K562 (cell line): ENCODE results near the gene TNFRSF6B. TPM values are rescaled to one million over a fixed set of nuclear protein-coding genes. Genes with fewer than 3 reads are reported as not detected.

Experiments used
- BACH1 ChIP-seq: fragments of 200-800 bp; sonication (Bioruptor generic); IDR thresholded peaks from 2 replicates; pipeline ENCODE4 v1.6.1; 2016; ENCODE audit warnings: missing genetic modification characterization, missing compliant biosample characterization
- POLR3G ChIP-seq: IDR thresholded peaks from 2 replicates; pipeline ENCODE4 v1.6.1; 2011; ENCODE audit not compliant: insufficient read length, insufficient replicate concordance; ENCODE audit errors: extremely low read depth
- TAF1 ChIP-seq: IDR thresholded peaks from 2 replicates; pipeline ENCODE4 v1.6.1; 2011; ENCODE audit warnings: mild to moderate bottlenecking, low read length, moderate library complexity; ENCODE audit not compliant: insufficient read depth, control insufficient read depth, severe bottlenecking; ENCODE audit errors: extremely low read depth
- TCFL5 ChIP-seq: fragments of 250-450 bp; sonication (Bioruptor Pico); conservative IDR thresholded peaks from 2 replicates; pipeline ENCODE4 v1.6.1; 2021; ENCODE audit warnings: mild to moderate bottlenecking, moderate library complexity, matching md5 sums
- TEAD4 ChIP-seq, 2 experiments: sonication (generic) in 1 of 2; formaldehyde crosslinking in 1 of 2; IDR thresholded peaks; 2 replicates each; pipeline versions ENCODE4 v1.6.1 to v1.8.0; 2012 to 2022; ENCODE audit warnings: borderline replicate concordance in 1 of 2, inconsistent platforms in 1 of 2, low read length in 1 of 2, mild to moderate bottlenecking in 1 of 2, missing genetic modification reagents in 1 of 2
- ZEB2 ChIP-seq: fragments of 450-650 bp; IDR thresholded peaks from 2 replicates; pipeline ENCODE4 v1.6.1; 2016
- ZNF57 ChIP-seq: fragments of 450-650 bp; formaldehyde crosslinking; IDR thresholded peaks from 2 replicates; pipeline ENCODE4 v1.4.0; 2020; ENCODE audit warnings: mild to moderate bottlenecking, moderate library complexity
- polyA plus RNA-seq, 8 experiments: library from polyadenylated mRNA; depleted of rRNA in 4 of 8; stranded (reverse) in 5 of 8; unstranded in 3 of 8; fragments of >200 nt; fragmentation: Nextera tagmentation in 2 of 8; fragmentation: Illumina TruSeq in 1 of 8; extraction: Ambion mirVana in 2 of 8; extraction: Trizol in 1 of 8; gene quantifications; 2 replicates each; pipeline versions ENCODE4 v1.2.1 to v1.2.3, GENCODE V29; 2011 to 2014; ENCODE audit warnings: inconsistent platforms in 1 of 8, missing spikeins in 1 of 8
- total RNA-seq, 7 experiments: library from RNA; depleted of rRNA in 6 of 7; stranded (reverse); fragments of >200 nt in 6 of 7; fragmentation: Illumina TruSeq in 2 of 7; extraction: Trizol in 2 of 7; gene quantifications; 2 replicates each; pipeline versions ENCODE4 v1.2.1 to v1.2.3, GENCODE V29; 2011 to 2021; ENCODE audit warnings: low replicate concordance in 1 of 7
- TF ChIP-seq, protein P1 (sequence below): fragments of 250-450 bp; sonication (Bioruptor Pico); IDR thresholded peaks from 2 replicates; pipeline ENCODE4 v1.5.1; 2021; ENCODE audit warnings: mild to moderate bottlenecking
- TF ChIP-seq, protein P2 (sequence below): fragments of 450-650 bp; IDR thresholded peaks from 2 replicates; pipeline ENCODE4 v1.6.1; 2016; ENCODE audit warnings: low read depth, mild to moderate bottlenecking, moderate library complexity
- TF ChIP-seq, protein P3 (sequence below): fragments of 200-600 bp; sonication (generic); IDR thresholded peaks from one replicate; pipeline ENCODE4 v1.6.1; 2012; ENCODE audit warnings: mild to moderate bottlenecking, low read depth, low read length, inconsistent platforms
- TF ChIP-seq, protein P4 (sequence below): fragments of 250-450 bp; sonication (Bioruptor Pico); IDR thresholded peaks from 2 replicates; pipeline ENCODE4 v1.8.0; 2021; ENCODE audit warnings: mild to moderate bottlenecking, moderate library complexity

The TNFRSF6B gene
- total and polyA plus RNA-seq, 9 of the 15 experiments (the other 6 are each of a cell fraction or from before 2014, with no cell fraction given), result 0.10 to 3.5 (median 0.32) TPM; not detected in 6

DNA sequence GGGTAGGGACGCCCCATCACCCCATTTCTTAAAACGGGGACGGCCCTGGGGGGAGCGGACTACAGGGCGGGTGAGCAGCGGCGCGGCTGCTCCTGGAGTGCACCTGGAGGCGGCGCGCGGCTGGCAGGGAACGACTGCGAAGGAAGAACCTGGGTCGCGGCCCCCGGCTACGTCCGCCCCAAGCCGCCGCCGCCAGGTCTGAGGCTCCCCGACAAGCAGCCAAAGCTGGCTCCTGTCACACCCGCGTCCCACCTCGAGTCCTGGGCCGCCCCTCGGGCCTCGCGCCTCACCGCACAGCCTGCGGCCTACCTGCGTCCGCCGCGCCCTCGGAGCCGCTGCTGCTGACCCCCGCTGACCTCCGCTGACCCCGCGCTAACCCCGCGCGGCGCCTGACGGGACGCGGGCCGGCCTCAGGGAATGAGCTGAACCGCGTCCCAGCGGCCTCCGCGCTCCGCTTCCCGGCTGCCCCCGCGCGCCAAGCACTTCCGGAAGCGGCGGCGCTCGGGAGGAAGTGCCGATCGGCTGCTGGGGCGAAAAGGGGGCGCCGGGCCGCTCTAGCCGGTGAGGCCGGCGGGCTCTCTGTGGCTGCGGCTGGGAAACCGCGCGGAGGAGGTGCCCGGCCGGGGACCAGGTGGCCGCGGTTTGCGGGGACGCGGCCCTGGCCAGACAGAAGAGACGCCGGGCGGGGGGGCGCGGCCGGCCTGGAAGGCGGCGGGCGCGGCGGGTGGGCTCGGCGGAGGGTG is 11.3 kb downstream of the TNFRSF6B start, which contains the start of the genes ARFRP1 and ZGPAT (continued):
- TF ChIP-seq TCFL5 (CRISPR knock-in tag), result no peak
- no peak for TF ChIP-seq POLR3G
- TF ChIP-seq, protein P1, sequence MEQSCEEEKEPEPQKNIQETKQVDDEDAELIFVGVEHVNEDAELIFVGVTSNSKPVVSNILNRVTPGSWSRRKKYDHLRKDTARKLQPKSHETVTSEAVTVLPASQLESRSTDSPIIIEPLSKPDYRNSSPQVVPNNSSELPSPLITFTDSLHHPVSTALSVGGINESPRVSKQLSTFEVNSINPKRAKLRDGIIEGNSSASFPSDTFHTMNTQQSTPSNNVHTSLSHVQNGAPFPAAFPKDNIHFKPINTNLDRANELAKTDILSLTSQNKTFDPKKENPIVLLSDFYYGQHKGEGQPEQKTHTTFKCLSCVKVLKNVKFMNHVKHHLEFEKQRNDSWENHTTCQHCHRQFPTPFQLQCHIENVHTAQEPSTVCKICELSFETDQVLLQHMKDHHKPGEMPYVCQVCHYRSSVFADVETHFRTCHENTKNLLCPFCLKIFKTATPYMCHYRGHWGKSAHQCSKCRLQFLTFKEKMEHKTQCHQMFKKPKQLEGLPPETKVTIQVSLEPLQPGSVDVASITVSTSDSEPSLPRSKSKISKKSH, result no peak
- TF ChIP-seq, protein P2, sequence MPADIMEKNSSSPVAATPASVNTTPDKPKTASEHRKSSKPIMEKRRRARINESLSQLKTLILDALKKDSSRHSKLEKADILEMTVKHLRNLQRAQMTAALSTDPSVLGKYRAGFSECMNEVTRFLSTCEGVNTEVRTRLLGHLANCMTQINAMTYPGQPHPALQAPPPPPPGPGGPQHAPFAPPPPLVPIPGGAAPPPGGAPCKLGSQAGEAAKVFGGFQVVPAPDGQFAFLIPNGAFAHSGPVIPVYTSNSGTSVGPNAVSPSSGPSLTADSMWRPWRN, result no peak
- TF ChIP-seq ZEB2, result no peak
- TF ChIP-seq, protein P3, sequence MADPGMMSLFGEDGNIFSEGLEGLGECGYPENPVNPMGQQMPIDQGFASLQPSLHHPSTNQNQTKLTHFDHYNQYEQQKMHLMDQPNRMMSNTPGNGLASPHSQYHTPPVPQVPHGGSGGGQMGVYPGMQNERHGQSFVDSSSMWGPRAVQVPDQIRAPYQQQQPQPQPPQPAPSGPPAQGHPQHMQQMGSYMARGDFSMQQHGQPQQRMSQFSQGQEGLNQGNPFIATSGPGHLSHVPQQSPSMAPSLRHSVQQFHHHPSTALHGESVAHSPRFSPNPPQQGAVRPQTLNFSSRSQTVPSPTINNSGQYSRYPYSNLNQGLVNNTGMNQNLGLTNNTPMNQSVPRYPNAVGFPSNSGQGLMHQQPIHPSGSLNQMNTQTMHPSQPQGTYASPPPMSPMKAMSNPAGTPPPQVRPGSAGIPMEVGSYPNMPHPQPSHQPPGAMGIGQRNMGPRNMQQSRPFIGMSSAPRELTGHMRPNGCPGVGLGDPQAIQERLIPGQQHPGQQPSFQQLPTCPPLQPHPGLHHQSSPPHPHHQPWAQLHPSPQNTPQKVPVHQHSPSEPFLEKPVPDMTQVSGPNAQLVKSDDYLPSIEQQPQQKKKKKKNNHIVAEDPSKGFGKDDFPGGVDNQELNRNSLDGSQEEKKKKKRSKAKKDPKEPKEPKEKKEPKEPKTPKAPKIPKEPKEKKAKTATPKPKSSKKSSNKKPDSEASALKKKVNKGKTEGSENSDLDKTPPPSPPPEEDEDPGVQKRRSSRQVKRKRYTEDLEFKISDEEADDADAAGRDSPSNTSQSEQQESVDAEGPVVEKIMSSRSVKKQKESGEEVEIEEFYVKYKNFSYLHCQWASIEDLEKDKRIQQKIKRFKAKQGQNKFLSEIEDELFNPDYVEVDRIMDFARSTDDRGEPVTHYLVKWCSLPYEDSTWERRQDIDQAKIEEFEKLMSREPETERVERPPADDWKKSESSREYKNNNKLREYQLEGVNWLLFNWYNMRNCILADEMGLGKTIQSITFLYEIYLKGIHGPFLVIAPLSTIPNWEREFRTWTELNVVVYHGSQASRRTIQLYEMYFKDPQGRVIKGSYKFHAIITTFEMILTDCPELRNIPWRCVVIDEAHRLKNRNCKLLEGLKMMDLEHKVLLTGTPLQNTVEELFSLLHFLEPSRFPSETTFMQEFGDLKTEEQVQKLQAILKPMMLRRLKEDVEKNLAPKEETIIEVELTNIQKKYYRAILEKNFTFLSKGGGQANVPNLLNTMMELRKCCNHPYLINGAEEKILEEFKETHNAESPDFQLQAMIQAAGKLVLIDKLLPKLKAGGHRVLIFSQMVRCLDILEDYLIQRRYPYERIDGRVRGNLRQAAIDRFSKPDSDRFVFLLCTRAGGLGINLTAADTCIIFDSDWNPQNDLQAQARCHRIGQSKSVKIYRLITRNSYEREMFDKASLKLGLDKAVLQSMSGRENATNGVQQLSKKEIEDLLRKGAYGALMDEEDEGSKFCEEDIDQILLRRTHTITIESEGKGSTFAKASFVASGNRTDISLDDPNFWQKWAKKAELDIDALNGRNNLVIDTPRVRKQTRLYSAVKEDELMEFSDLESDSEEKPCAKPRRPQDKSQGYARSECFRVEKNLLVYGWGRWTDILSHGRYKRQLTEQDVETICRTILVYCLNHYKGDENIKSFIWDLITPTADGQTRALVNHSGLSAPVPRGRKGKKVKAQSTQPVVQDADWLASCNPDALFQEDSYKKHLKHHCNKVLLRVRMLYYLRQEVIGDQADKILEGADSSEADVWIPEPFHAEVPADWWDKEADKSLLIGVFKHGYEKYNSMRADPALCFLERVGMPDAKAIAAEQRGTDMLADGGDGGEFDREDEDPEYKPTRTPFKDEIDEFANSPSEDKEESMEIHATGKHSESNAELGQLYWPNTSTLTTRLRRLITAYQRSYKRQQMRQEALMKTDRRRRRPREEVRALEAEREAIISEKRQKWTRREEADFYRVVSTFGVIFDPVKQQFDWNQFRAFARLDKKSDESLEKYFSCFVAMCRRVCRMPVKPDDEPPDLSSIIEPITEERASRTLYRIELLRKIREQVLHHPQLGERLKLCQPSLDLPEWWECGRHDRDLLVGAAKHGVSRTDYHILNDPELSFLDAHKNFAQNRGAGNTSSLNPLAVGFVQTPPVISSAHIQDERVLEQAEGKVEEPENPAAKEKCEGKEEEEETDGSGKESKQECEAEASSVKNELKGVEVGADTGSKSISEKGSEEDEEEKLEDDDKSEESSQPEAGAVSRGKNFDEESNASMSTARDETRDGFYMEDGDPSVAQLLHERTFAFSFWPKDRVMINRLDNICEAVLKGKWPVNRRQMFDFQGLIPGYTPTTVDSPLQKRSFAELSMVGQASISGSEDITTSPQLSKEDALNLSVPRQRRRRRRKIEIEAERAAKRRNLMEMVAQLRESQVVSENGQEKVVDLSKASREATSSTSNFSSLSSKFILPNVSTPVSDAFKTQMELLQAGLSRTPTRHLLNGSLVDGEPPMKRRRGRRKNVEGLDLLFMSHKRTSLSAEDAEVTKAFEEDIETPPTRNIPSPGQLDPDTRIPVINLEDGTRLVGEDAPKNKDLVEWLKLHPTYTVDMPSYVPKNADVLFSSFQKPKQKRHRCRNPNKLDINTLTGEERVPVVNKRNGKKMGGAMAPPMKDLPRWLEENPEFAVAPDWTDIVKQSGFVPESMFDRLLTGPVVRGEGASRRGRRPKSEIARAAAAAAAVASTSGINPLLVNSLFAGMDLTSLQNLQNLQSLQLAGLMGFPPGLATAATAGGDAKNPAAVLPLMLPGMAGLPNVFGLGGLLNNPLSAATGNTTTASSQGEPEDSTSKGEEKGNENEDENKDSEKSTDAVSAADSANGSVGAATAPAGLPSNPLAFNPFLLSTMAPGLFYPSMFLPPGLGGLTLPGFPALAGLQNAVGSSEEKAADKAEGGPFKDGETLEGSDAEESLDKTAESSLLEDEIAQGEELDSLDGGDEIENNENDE, result no peak
- TF ChIP-seq, protein P4, sequence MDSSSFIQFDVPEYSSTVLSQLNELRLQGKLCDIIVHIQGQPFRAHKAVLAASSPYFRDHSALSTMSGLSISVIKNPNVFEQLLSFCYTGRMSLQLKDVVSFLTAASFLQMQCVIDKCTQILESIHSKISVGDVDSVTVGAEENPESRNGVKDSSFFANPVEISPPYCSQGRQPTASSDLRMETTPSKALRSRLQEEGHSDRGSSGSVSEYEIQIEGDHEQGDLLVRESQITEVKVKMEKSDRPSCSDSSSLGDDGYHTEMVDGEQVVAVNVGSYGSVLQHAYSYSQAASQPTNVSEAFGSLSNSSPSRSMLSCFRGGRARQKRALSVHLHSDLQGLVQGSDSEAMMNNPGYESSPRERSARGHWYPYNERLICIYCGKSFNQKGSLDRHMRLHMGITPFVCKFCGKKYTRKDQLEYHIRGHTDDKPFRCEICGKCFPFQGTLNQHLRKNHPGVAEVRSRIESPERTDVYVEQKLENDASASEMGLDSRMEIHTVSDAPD (CRISPR knock-in tag), result no peak
- TF ChIP-seq ZNF57, result no peak
- TF ChIP-seq TEAD4 (IDR thresholded peaks at IDR 0.05; ENCODE audit: low read length), result no peak
- no peak; the same call in 1 of the 2 replicates for TF ChIP-seq TEAD4 (CRISPR knock-in tag; IDR thresholded peaks at IDR 0.05; ENCODE audit: borderline replicate concordance)
- peak; percentile 71 for TF ChIP-seq TAF1
- no peak; the same call in 1 of the 2 replicates for TF ChIP-seq BACH1 (tag)
